Measurements from ENCODE around the gene WDR91. TPM values are rescaled to one million over a fixed set of nuclear protein-coding genes. Genes with fewer than 3 reads are reported as not detected.

WDR91 gene
- polyA plus RNA-seq, 4 donors, result 46.2 to 52.0 (median 50.1) TPM

GRCh38 chr7:135200821-135201331 is 10.4 kb downstream of the WDR91 start:
- no peak for DNase-seq (ENCODE audit: low read depth in 4 of 4, low spot score in 3 of 4)

GRCh38 chr7:135199439-135199838 is 11.9 kb downstream of the WDR91 start:
- no peak for DNase-seq (ENCODE audit: low read depth in 4 of 4, low spot score in 3 of 4)

GRCh38 chr7:135197906-135198655 is 13.2 kb downstream of the WDR91 start:
- DNase-seq (ENCODE audit: low read depth in 4 of 4, low spot score in 3 of 4), result no peak

GRCh38 chr7:135197343-135197742 is 14.0 kb downstream of the WDR91 start:
- DNase-seq (ENCODE audit: low read depth in 4 of 4, low spot score in 3 of 4), result no peak

GRCh38 chr7:135195968-135196629 is 15.2 kb downstream of the WDR91 start:
- DNase-seq (ENCODE audit: low read depth in 4 of 4, low spot score in 3 of 4), result no peak

- no peak for DNase-seq (ENCODE audit: low read depth in 4 of 4, low spot score in 3 of 4)
Observed at GRCh38 chr7:135195156-135195555, 16.2 kb downstream of the WDR91 start.

GRCh38 chr7:135194494-135195095 is 16.7 kb downstream of the WDR91 start:
- no peak for DNase-seq (ENCODE audit: low read depth in 4 of 4, low spot score in 3 of 4)

GRCh38 chr7:135193615-135194081 is 17.7 kb downstream of the WDR91 start:
- no peak for DNase-seq (ENCODE audit: low read depth in 4 of 4, low spot score in 3 of 4)

GRCh38 chr7:135192914-135193536 is 18.3 kb downstream of the WDR91 start:
- DNase-seq (ENCODE audit: low read depth in 4 of 4, low spot score in 3 of 4), result no peak

GRCh38 chr7:135190703-135191102 is 20.6 kb downstream of the WDR91 start:
- DNase-seq (ENCODE audit: low read depth in 4 of 4, low spot score in 3 of 4), result no peak

GRCh38 chr7:135189961-135190360 is 21.4 kb downstream of the WDR91 start:
- no peak for DNase-seq (ENCODE audit: low read depth in 4 of 4, low spot score in 3 of 4)

GRCh38 chr7:135189221-135189662 is 22.1 kb downstream of the WDR91 start:
- DNase-seq (ENCODE audit: low read depth in 4 of 4, low spot score in 3 of 4), result no peak

GRCh38 chr7:135188298-135188984 is 22.9 kb downstream of the WDR91 start:
- DNase-seq (ENCODE audit: low read depth in 4 of 4, low spot score in 3 of 4), result no peak

GRCh38 chr7:135186841-135187253 is 24.5 kb downstream of the WDR91 start:
- no peak for DNase-seq (ENCODE audit: low read depth in 4 of 4, low spot score in 3 of 4)

- DNase-seq (ENCODE audit: low read depth in 4 of 4, low spot score in 3 of 4), result no peak
Observed at GRCh38 chr7:135186261-135186540, 25.1 kb downstream of the WDR91 start.

GRCh38 chr7:135185471-135186260 is 25.7 kb downstream of the WDR91 start:
- DNase-seq (ENCODE audit: low read depth in 4 of 4, low spot score in 3 of 4), result no peak

GRCh38 chr7:135184254-135184841 is 27.0 kb downstream of the WDR91 start:
- DNase-seq (ENCODE audit: low read depth in 4 of 4, low spot score in 3 of 4), result no peak

GRCh38 chr7:135183478-135183877 is 27.8 kb downstream of the WDR91 start:
- no peak for DNase-seq (ENCODE audit: low read depth in 4 of 4, low spot score in 3 of 4)

GRCh38 chr7:135181929-135182678 is 29.2 kb downstream of the WDR91 start:
- DNase-seq (ENCODE audit: low read depth in 4 of 4, low spot score in 3 of 4), result no peak
